HEK293 (cell line): Measurements from ENCODE around the gene TLE5.
A peak's percentile ranks its signal among the peaks of the same experiment; 100 is the strongest.

Source experiments
- CTCF ChIA-PET: fragments of 350-600 bp; formaldehyde crosslinking; extraction: SDS; loops from one replicate; lab custom pipeline; 2021; ENCODE audit warnings: antibody characterized with exemption; lab: Yijun Ruan, JAX
- POLR2A ChIA-PET: fragments of 300-600 bp; formaldehyde crosslinking; extraction: SDS; loops from one replicate; lab custom pipeline; 2020; ENCODE audit warnings: antibody characterized with exemption, inconsistent platforms; lab: Yijun Ruan, JAX
- H3K27ac ChIP-seq: fragments of 200-500 bp; sonication (Bioruptor generic); 2 replicates; pipeline ENCODE4 v1.5.1; 2014; ENCODE audit warnings: low read depth, low read length, control low read depth, inconsistent platforms; ENCODE audit errors: extremely low read depth
- H3K36me3 ChIP-seq, 2 experiments: fragments of 200-500 bp in 1 of 2; sonication (Bioruptor generic) in 1 of 2; 1 replicate in 1 of 2; 2 replicates in 1 of 2; pipeline ENCODE4 v1.5.1; 2014 to 2017; ENCODE audit warnings: inconsistent platforms in 2 of 2, low read length in 2 of 2; ENCODE audit not compliant: control insufficient read depth in 2 of 2, insufficient read depth in 1 of 2
- H3K4me1 ChIP-seq: fragments of 200-500 bp; sonication (Bioruptor generic); 2 replicates; pipeline ENCODE4 v1.5.1; 2014; ENCODE audit warnings: mild to moderate bottlenecking, low read length, inconsistent platforms; ENCODE audit not compliant: control insufficient read depth, insufficient read depth
- H3K4me3 ChIP-seq: 2 replicates; pipeline ENCODE4 v1.5.1; 2011; ENCODE audit warnings: low read depth, mild to moderate bottlenecking, control low read depth, low read length, moderate library complexity
- H3K9me3 ChIP-seq: fragments of 200-500 bp; sonication (Bioruptor generic); 2 replicates; pipeline ENCODE4 v1.5.1; 2014; ENCODE audit warnings: low read depth, low read length, inconsistent platforms; ENCODE audit not compliant: control insufficient read depth, insufficient read depth
- BCL11B ChIP-seq: fragments of 450-650 bp; formaldehyde crosslinking; IDR thresholded peaks from 2 replicates; pipeline ENCODE4 v1.5.1; 2016; ENCODE audit warnings: low read depth, missing biosample characterization, missing genetic modification characterization
- INSM2 ChIP-seq: fragments of 450-650 bp; formaldehyde crosslinking; IDR thresholded peaks from 2 replicates; pipeline ENCODE4 v1.5.1; 2016; ENCODE audit warnings: missing biosample characterization, missing genetic modification characterization
- KLF7 ChIP-seq: fragments of 450-650 bp; formaldehyde crosslinking; IDR thresholded peaks from 2 replicates; pipeline ENCODE4 v1.5.1; 2016; ENCODE audit warnings: missing biosample characterization, missing genetic modification characterization, borderline replicate concordance
- KLF9 ChIP-seq: fragments of 450-650 bp; formaldehyde crosslinking; IDR thresholded peaks from 2 replicates; pipeline ENCODE4 v1.5.1; 2016; ENCODE audit warnings: missing biosample characterization, missing genetic modification characterization, low read depth
- PBX3 ChIP-seq: sonication (generic); formaldehyde crosslinking; IDR thresholded peaks from 2 replicates; pipeline ENCODE4 v1.8.1; 2022; ENCODE audit warnings: mild to moderate bottlenecking, moderate library complexity, missing genetic modification reagents
- PRDM1 ChIP-seq: fragments of 450-650 bp; formaldehyde crosslinking; IDR thresholded peaks from 2 replicates; pipeline ENCODE4; 2016; ENCODE audit warnings: missing biosample characterization, missing genetic modification characterization
- REPIN1 ChIP-seq: fragments of 450-650 bp; formaldehyde crosslinking; IDR thresholded peaks from 2 replicates; pipeline ENCODE4 v1.5.1; 2017; ENCODE audit warnings: missing biosample characterization, missing genetic modification characterization, low read depth
- YY2 ChIP-seq: fragments of 450-650 bp; formaldehyde crosslinking; IDR thresholded peaks from 2 replicates; pipeline ENCODE4 v1.5.1; 2016; ENCODE audit warnings: missing biosample characterization, missing genetic modification characterization
- ZBTB1 ChIP-seq: fragments of 450-650 bp; formaldehyde crosslinking; IDR thresholded peaks from 2 replicates; pipeline ENCODE4 v1.5.1; 2016; ENCODE audit warnings: missing biosample characterization, missing genetic modification characterization
- ZBTB26 ChIP-seq: fragments of 450-650 bp; formaldehyde crosslinking; optimal IDR thresholded peaks from 2 replicates; pipeline ENCODE3; 2016; ENCODE audit warnings: missing biosample characterization, mild to moderate bottlenecking, missing genetic modification characterization
- ZBTB49 ChIP-seq: fragments of 450-650 bp; formaldehyde crosslinking; IDR thresholded peaks from 2 replicates; pipeline ENCODE4 v1.5.1; 2016; ENCODE audit warnings: missing biosample characterization, missing genetic modification characterization, low read depth
- ZBTB7A ChIP-seq: fragments of 450-650 bp; formaldehyde crosslinking; IDR thresholded peaks from 2 replicates; pipeline ENCODE4 v1.5.1; 2016; ENCODE audit warnings: low read depth, missing biosample characterization, missing genetic modification characterization
- ZBTB8A ChIP-seq: fragments of 450-650 bp; formaldehyde crosslinking; IDR thresholded peaks from 2 replicates; pipeline ENCODE4 v1.5.1; 2016; ENCODE audit warnings: missing biosample characterization, missing genetic modification characterization
- ZFP37 ChIP-seq: fragments of 450-650 bp; formaldehyde crosslinking; IDR thresholded peaks from 2 replicates; pipeline ENCODE4 v1.5.1; 2016; ENCODE audit warnings: missing biosample characterization, missing genetic modification characterization
- ZNF2 ChIP-seq: fragments of 450-650 bp; formaldehyde crosslinking; IDR thresholded peaks from 2 replicates; pipeline ENCODE4 v1.5.1; 2016; ENCODE audit warnings: missing biosample characterization, missing genetic modification characterization
- ZNF239 ChIP-seq: fragments of 450-650 bp; formaldehyde crosslinking; IDR thresholded peaks from 2 replicates; pipeline ENCODE4 v1.5.1; 2016; ENCODE audit warnings: missing biosample characterization, missing genetic modification characterization
- ZNF24 ChIP-seq: fragments of 450-650 bp; formaldehyde crosslinking; IDR thresholded peaks from 2 replicates; pipeline ENCODE4 v1.5.1; 2016; ENCODE audit warnings: missing biosample characterization, missing genetic modification characterization
- ZNF26 ChIP-seq: fragments of 450-650 bp; formaldehyde crosslinking; IDR thresholded peaks from 2 replicates; pipeline ENCODE4 v1.5.1; 2016; ENCODE audit warnings: missing biosample characterization, missing genetic modification characterization
- ZNF335 ChIP-seq: fragments of 450-650 bp; formaldehyde crosslinking; conservative IDR thresholded peaks from 2 replicates; pipeline ENCODE4 v1.5.1; 2016; ENCODE audit warnings: missing biosample characterization, missing genetic modification characterization
- ZNF341 ChIP-seq: fragments of 450-650 bp; formaldehyde crosslinking; IDR thresholded peaks from 2 replicates; pipeline ENCODE4; 2016; ENCODE audit warnings: low read depth, missing biosample characterization, missing genetic modification characterization
- ZNF366 ChIP-seq: fragments of 450-650 bp; formaldehyde crosslinking; conservative IDR thresholded peaks from 2 replicates; pipeline ENCODE4 v1.5.1; 2016; ENCODE audit warnings: missing biosample characterization, missing genetic modification characterization
- ZNF530 ChIP-seq: fragments of 450-650 bp; formaldehyde crosslinking; IDR thresholded peaks from 2 replicates; pipeline ENCODE4 v1.5.1; 2016; ENCODE audit warnings: low read depth, missing biosample characterization, missing genetic modification characterization
- ZNF670 ChIP-seq: fragments of 450-650 bp; formaldehyde crosslinking; IDR thresholded peaks from 2 replicates; pipeline ENCODE4 v1.5.1; 2016; ENCODE audit warnings: missing biosample characterization, missing genetic modification characterization, low read depth
- ZNF701 ChIP-seq: fragments of 450-650 bp; formaldehyde crosslinking; IDR thresholded peaks from 2 replicates; pipeline ENCODE4 v1.5.1; 2016; ENCODE audit warnings: missing biosample characterization, missing genetic modification characterization
- ZNF707 ChIP-seq: fragments of 450-650 bp; formaldehyde crosslinking; IDR thresholded peaks from 2 replicates; pipeline ENCODE4 v1.5.1; 2016; ENCODE audit warnings: missing biosample characterization, missing genetic modification characterization
- ZNF768 ChIP-seq: fragments of 450-650 bp; formaldehyde crosslinking; IDR thresholded peaks from 2 replicates; pipeline ENCODE4 v1.5.1; 2018; ENCODE audit warnings: missing biosample characterization, mild to moderate bottlenecking, missing genetic modification characterization
- ZSCAN30 ChIP-seq: fragments of 450-650 bp; IDR thresholded peaks from 2 replicates; pipeline ENCODE4 v1.5.1; 2018; ENCODE audit warnings: missing biosample characterization, mild to moderate bottlenecking, missing genetic modification characterization, moderate library complexity
- ZSCAN4 ChIP-seq: fragments of 450-650 bp; formaldehyde crosslinking; IDR thresholded peaks from 2 replicates; pipeline ENCODE4 v1.5.1; 2017; ENCODE audit warnings: missing biosample characterization, missing genetic modification characterization

Gene TLE5

GRCh38 chr19:3061182-3062161 is 823 bp downstream of the TLE5 start:
- POLR2A ChIA-PET: interaction anchor here (0.5 to 1.2 kb wide), 5 partner anchors 26 to 1799 kb away, joined by 3 to 7 read pairs (median 3); no protein-coding TSS in a partner anchor
- CTCF ChIA-PET: interaction anchor here (0.8 to 1.3 kb wide), 4 partner anchors 11 to 99 kb away, joined by 3 to 4 read pairs (median 3); no protein-coding TSS in a partner anchor
- Histone ChIP-seq H3K27ac (peak overlapping the region; percentile 75; the same call in 1 of the 2 replicates), H3K9me3 (no peaks in the 10 kb centered on the region), H3K4me3 (peak overlapping the region; percentile 59), H3K4me1 (peaks cover 15% of the 10 kb centered on the region), H3K36me3 (peaks cover 11 to 39% of the 10 kb centered on the region in 2 experiments)
- TF ChIP-seq PRDM1 (tag by site-specific recombination): no peak
- no peak for TF ChIP-seq ZNF239 (tag by site-specific recombination)
- TF ChIP-seq ZNF701 (tag by site-specific recombination): no peak
- no peak for TF ChIP-seq ZNF707 (tag by site-specific recombination)
- TF ChIP-seq ZSCAN4 (tag by site-specific recombination): no peak
- no peak for TF ChIP-seq ZNF24
- TF ChIP-seq ZNF26 (tag by site-specific recombination): no peak
- TF ChIP-seq ZFP37 (tag by site-specific recombination): no peak
- TF ChIP-seq KLF9 (tag by site-specific recombination): peak; percentile 37; the same call in 1 of the 2 replicates
- 0 out of 2 replicates have a peak, but pooled peaks have one; percentile 34 for TF ChIP-seq ZNF335
- 0 out of 2 replicates have a peak, but pooled peaks have one; percentile 19 for TF ChIP-seq KLF7 (tag by site-specific recombination)
- peak; percentile 59; the same call in 1 of the 2 replicates for TF ChIP-seq ZBTB7A (tag by site-specific recombination)
- TF ChIP-seq ZBTB8A (tag by site-specific recombination): peak; percentile 72
- peak; percentile 22 for TF ChIP-seq ZBTB26 (tag by site-specific recombination)
- TF ChIP-seq ZNF2 (tag by site-specific recombination): no peak
- no peak for TF ChIP-seq ZBTB1 (tag by site-specific recombination)
- TF ChIP-seq ZNF768 (tag by site-specific recombination): no peak
- no peak for TF ChIP-seq REPIN1 (tag by site-specific recombination)
- no peak for TF ChIP-seq YY2 (tag by site-specific recombination)
- TF ChIP-seq ZNF366: no peak
- TF ChIP-seq ZBTB49 (tag by site-specific recombination): no peak
- no peak for TF ChIP-seq ZNF670
- TF ChIP-seq ZSCAN30 (tag by site-specific recombination): no peak
- TF ChIP-seq INSM2 (tag by site-specific recombination): no peak
- TF ChIP-seq ZNF530: no peak
- TF ChIP-seq BCL11B (tag by site-specific recombination): no peak
- TF ChIP-seq PBX3: no peak
- TF ChIP-seq ZNF341 (tag by site-specific recombination): peak; percentile 80
